K562 (cell line): ENCODE data around the gene SDE2. TPM values are rescaled to one million over a fixed set of nuclear protein-coding genes. Genes with fewer than 3 reads are reported as not detected.
A peak's percentile ranks its signal among the peaks of the same experiment; 100 is the strongest.

Source experiments
- AFF4 ChIP-seq: sonication (generic); formaldehyde crosslinking; IDR thresholded peaks from 2 replicates; pipeline ENCODE4 v1.8.0; 2023; ENCODE audit warnings: mild to moderate bottlenecking, missing genetic modification reagents
- CBX2 ChIP-seq: fragments of 200-600 bp; sonication (generic); IDR thresholded peaks from one replicate; pipeline ENCODE4 v1.6.1; 2012; ENCODE audit warnings: mild to moderate bottlenecking, low read length, inconsistent platforms; ENCODE audit not compliant: insufficient read depth, poor library complexity, severe bottlenecking
- CUX1 ChIP-seq: fragments of 200-800 bp; sonication (Bioruptor generic); IDR thresholded peaks from 2 replicates; pipeline ENCODE4 v1.6.1; 2016; ENCODE audit warnings: missing genetic modification characterization, missing compliant biosample characterization
- DACH1 ChIP-seq: fragments of 450-650 bp; IDR thresholded peaks from 2 replicates; pipeline ENCODE4 v1.6.1; 2018; ENCODE audit not compliant: partially characterized antibody
- HDAC1 ChIP-seq, 2 experiments: fragments of 450-650 bp; IDR thresholded peaks; 2 replicates each; pipeline ENCODE4 v1.6.1; 2016 to 2017; ENCODE audit warnings: inconsistent platforms in 1 of 2, mild to moderate bottlenecking in 1 of 2, moderate library complexity in 1 of 2
- MECOM ChIP-seq: fragments of 250-450 bp; sonication (Bioruptor Pico); IDR thresholded peaks from 2 replicates; pipeline ENCODE4 v1.8.0; 2022; ENCODE audit warnings: inconsistent platforms
- MTA2 ChIP-seq: fragments of 450-650 bp; IDR thresholded peaks from 2 replicates; pipeline ENCODE4 v1.6.1; 2016; ENCODE audit warnings: low read depth
- MXI1 ChIP-seq: IDR thresholded peaks from 2 replicates; pipeline ENCODE4 v1.6.1; 2011; ENCODE audit warnings: low read depth, mild to moderate bottlenecking, improper control_type of control experiment, low read length
- TAF9B ChIP-seq: fragments of 450-650 bp; IDR thresholded peaks from 2 replicates; pipeline ENCODE4 v1.6.1; 2018; ENCODE audit warnings: mild to moderate bottlenecking; ENCODE audit not compliant: partially characterized antibody
- ZNF347 ChIP-seq: fragments of 450-650 bp; formaldehyde crosslinking; IDR thresholded peaks from 2 replicates; pipeline ENCODE4 v1.4.0; 2020; ENCODE audit warnings: low read depth, mild to moderate bottlenecking, moderate library complexity
- polyA plus RNA-seq, 8 experiments: library from polyadenylated mRNA; depleted of rRNA in 4 of 8; stranded (reverse) in 5 of 8; unstranded in 3 of 8; fragments of >200 nt; fragmentation: Nextera tagmentation in 2 of 8; fragmentation: Illumina TruSeq in 1 of 8; extraction: Ambion mirVana in 2 of 8; extraction: Trizol in 1 of 8; gene quantifications; 2 replicates each; pipeline versions ENCODE4 v1.2.1 to v1.2.3, GENCODE V29; 2011 to 2014; ENCODE audit warnings: inconsistent platforms in 1 of 8, missing spikeins in 1 of 8
- total RNA-seq, 7 experiments: library from RNA; depleted of rRNA in 6 of 7; stranded (reverse); fragments of >200 nt in 6 of 7; fragmentation: Illumina TruSeq in 2 of 7; extraction: Trizol in 2 of 7; gene quantifications; 2 replicates each; pipeline versions ENCODE4 v1.2.1 to v1.2.3, GENCODE V29; 2011 to 2021; ENCODE audit warnings: low replicate concordance in 1 of 7

SDE2 gene
- total and polyA plus RNA-seq, 9 of the 15 experiments (the other 6 are each of a cell fraction or from before 2014, with no cell fraction given), result 14.3 to 62.3 (median 46.0) TPM

GRCh38 chr1:226001963-226002666 lies 3.0 kb upstream of the SDE2 start (continued):
- TF ChIP-seq AFF4 (CRISPR knock-in tag) (peak; percentile 94), CBX2 (no peak), CUX1 (CRISPR knock-in tag) (0 out of 2 replicates have a peak, but pooled peaks have one; percentile 50), HDAC1 (IDR thresholded peaks at IDR 0.05) (no peak), TAF9B (peak; percentile 38), MXI1 (no peak), ZNF347 (CRISPR knock-in tag) (no peak), DACH1 (peak; percentile 11), MTA2 (peak; percentile 29; the same call in 1 of the 2 replicates), MECOM (CRISPR knock-in tag) (0 out of 2 replicates have a peak, but pooled peaks have one; percentile 10)
